ENCODE results near the gene FBXL20.

FBXL20 gene

GRCh38 chr17:39408360-39408759 is 6.9 kb upstream of the FBXL20 start:
- H3K36me3 ChIP-seq (ENCODE audit: insufficient read depth), result peaks cover 5% of the 10 kb centered on the region; the same call in 1 of the 2 replicates
- no peak overlapping the region for H3K27ac ChIP-seq
- H3K4me1 ChIP-seq (ENCODE audit: low read depth, poor library complexity, severe bottlenecking), result no peaks in the 10 kb centered on the region
- no peak overlapping the region for H3K4me3 ChIP-seq (IDR thresholded peaks at IDR 0.05; ENCODE audit: insufficient read depth, low read depth, low read length)
- no peaks in the 10 kb centered on the region for H3K27me3 ChIP-seq (ENCODE audit: insufficient read depth, low read depth)
- no peak overlapping the region for H2AFZ ChIP-seq (ENCODE audit: low read depth)
- TF ChIP-seq, protein P1, sequence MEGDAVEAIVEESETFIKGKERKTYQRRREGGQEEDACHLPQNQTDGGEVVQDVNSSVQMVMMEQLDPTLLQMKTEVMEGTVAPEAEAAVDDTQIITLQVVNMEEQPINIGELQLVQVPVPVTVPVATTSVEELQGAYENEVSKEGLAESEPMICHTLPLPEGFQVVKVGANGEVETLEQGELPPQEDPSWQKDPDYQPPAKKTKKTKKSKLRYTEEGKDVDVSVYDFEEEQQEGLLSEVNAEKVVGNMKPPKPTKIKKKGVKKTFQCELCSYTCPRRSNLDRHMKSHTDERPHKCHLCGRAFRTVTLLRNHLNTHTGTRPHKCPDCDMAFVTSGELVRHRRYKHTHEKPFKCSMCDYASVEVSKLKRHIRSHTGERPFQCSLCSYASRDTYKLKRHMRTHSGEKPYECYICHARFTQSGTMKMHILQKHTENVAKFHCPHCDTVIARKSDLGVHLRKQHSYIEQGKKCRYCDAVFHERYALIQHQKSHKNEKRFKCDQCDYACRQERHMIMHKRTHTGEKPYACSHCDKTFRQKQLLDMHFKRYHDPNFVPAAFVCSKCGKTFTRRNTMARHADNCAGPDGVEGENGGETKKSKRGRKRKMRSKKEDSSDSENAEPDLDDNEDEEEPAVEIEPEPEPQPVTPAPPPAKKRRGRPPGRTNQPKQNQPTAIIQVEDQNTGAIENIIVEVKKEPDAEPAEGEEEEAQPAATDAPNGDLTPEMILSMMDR (conservative IDR thresholded peaks at IDR 0.05; ENCODE audit: low read depth, low read length), result no peak
- no peak overlapping the region for H3K9ac ChIP-seq
- H3K79me2 ChIP-seq (ENCODE audit: insufficient read depth, low read depth), result no peaks in the 10 kb centered on the region
- no peak overlapping the region for H3K4me2 ChIP-seq
- H4K20me1 ChIP-seq (ENCODE audit: insufficient read depth), result no peaks in the 10 kb centered on the region

GRCh38 chr17:39406951-39407350 is 5.5 kb upstream of the FBXL20 start:
- Histone ChIP-seq H3K4me2 (no peak overlapping the region), H3K79me2 (ENCODE audit: insufficient read depth, low read depth) (no peaks in the 10 kb centered on the region), H3K4me1 (ENCODE audit: low read depth, poor library complexity, severe bottlenecking) (peaks cover 4% of the 10 kb centered on the region), H4K20me1 (ENCODE audit: insufficient read depth) (no peaks in the 10 kb centered on the region), H3K27ac (no peak overlapping the region), H3K4me3 (IDR thresholded peaks at IDR 0.05; ENCODE audit: insufficient read depth, low read depth, low read length) (no peak overlapping the region), H3K9ac (no peak overlapping the region), H2AFZ (ENCODE audit: low read depth) (no peak overlapping the region), H3K27me3 (ENCODE audit: insufficient read depth, low read depth) (no peaks in the 10 kb centered on the region), H3K36me3 (ENCODE audit: insufficient read depth) (peaks cover 5% of the 10 kb centered on the region; the same call in 1 of the 2 replicates)
- TF ChIP-seq, protein P1 (conservative IDR thresholded peaks at IDR 0.05; ENCODE audit: low read depth, low read length), result no peak

DNA sequence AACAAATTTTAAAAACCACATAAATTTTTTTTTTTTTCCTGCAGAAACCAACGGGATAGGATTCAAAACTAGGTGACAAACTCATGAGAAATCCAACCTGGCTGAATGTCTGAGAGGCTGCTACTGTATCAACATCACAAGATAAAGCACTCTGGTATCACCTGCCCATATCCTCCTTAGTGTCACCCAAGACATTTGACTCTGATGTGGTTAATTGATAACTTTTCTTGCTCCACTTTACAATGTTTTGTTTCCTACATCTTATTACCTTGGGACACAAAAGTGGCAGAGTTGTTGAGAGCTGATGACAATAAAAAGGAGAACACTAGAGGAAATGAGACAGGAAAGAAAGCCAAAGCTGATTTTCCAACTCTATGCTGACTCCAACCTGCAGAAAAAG is 4.0 kb upstream of the FBXL20 start:
- Histone ChIP-seq H3K4me2 (no peak overlapping the region), H3K27me3 (ENCODE audit: insufficient read depth, low read depth) (no peaks in the 10 kb centered on the region), H3K36me3 (ENCODE audit: insufficient read depth) (peaks cover 5% of the 10 kb centered on the region; the same call in 1 of the 2 replicates), H3K27ac (no peak overlapping the region), H3K4me1 (ENCODE audit: low read depth, poor library complexity, severe bottlenecking) (peaks cover 7% of the 10 kb centered on the region), H4K20me1 (ENCODE audit: insufficient read depth) (no peaks in the 10 kb centered on the region), H2AFZ (ENCODE audit: low read depth) (no peak overlapping the region), H3K79me2 (ENCODE audit: insufficient read depth, low read depth) (no peaks in the 10 kb centered on the region), H3K4me3 (IDR thresholded peaks at IDR 0.05; ENCODE audit: insufficient read depth, low read depth, low read length) (no peak overlapping the region), H3K9ac (no peak overlapping the region)
- TF ChIP-seq, protein P1 (conservative IDR thresholded peaks at IDR 0.05; ENCODE audit: low read depth, low read length), result no peak

- Histone ChIP-seq H3K27ac (no peak overlapping the region), H3K9ac (no peak overlapping the region), H3K79me2 (ENCODE audit: insufficient read depth, low read depth) (no peaks in the 10 kb centered on the region), H4K20me1 (ENCODE audit: insufficient read depth) (no peaks in the 10 kb centered on the region), H3K36me3 (ENCODE audit: insufficient read depth) (no peaks in the 10 kb centered on the region; the same call in 1 of the 2 replicates), H2AFZ (ENCODE audit: low read depth) (no peak overlapping the region), H3K27me3 (ENCODE audit: insufficient read depth, low read depth) (no peaks in the 10 kb centered on the region), H3K4me1 (ENCODE audit: low read depth, poor library complexity, severe bottlenecking) (peaks cover 14% of the 10 kb centered on the region), H3K4me2 (no peak overlapping the region), H3K4me3 (IDR thresholded peaks at IDR 0.05; ENCODE audit: insufficient read depth, low read depth, low read length) (no peak overlapping the region)
- TF ChIP-seq, protein P1 (conservative IDR thresholded peaks at IDR 0.05; ENCODE audit: low read depth, low read length), result no peak
These were observed 3.3 kb upstream of the FBXL20 start for GRCh38 chr17:39404542-39405378.
